ENCODE measurements around the gene GPR143.
"Not testable (repeated sequence)": the region's sequence is repeated elsewhere in the genome, so short reads cannot be mapped to it uniquely, and the experiment has no call there.

GPR143 gene

GRCh38 chrX:9765737-9766097 is at the start of gene GPR143:
Gene GPR143 (minus strand): TSS chrX:9765847. CDS start chrX:9765817, 30 bp downstream.
- DNase-seq (ENCODE audit: low read depth, low spot score) = no peak

GRCh38 chrX:9811086-9811485 is 45.4 kb upstream of the GPR143 start:
- not testable (repeated sequence) for DNase-seq (ENCODE audit: low read depth, low spot score)

- DNase-seq (ENCODE audit: low read depth, low spot score) = not testable (repeated sequence)
Measured at GRCh38 chrX:9809876-9810275, 44.2 kb upstream of the GPR143 start.

GRCh38 chrX:9807355-9808182 is 41.9 kb upstream of the GPR143 start:
- DNase-seq (ENCODE audit: low read depth, low spot score) = no peak

- DNase-seq (ENCODE audit: low read depth, low spot score) = no peak
Measured at GRCh38 chrX:9805956-9806355, 40.3 kb upstream of the GPR143 start.

GRCh38 chrX:9804444-9804843 is 38.8 kb upstream of the GPR143 start:
- no peak for DNase-seq (ENCODE audit: low read depth, low spot score)

GRCh38 chrX:9802737-9803136 is 37.1 kb upstream of the GPR143 start:
- DNase-seq (ENCODE audit: low read depth, low spot score) = no peak

- no peak for DNase-seq (ENCODE audit: low read depth, low spot score)
Measured at GRCh38 chrX:9797384-9798360, 32.0 kb upstream of the GPR143 start.

GRCh38 chrX:9794495-9794894 is 28.8 kb upstream of the GPR143 start:
- DNase-seq (ENCODE audit: low read depth, low spot score) = no peak

GRCh38 chrX:9790866-9791265 is 25.2 kb upstream of the GPR143 start:
- no peak for DNase-seq (ENCODE audit: low read depth, low spot score)

GRCh38 chrX:9789555-9789954 is 23.9 kb upstream of the GPR143 start:
- no peak for DNase-seq (ENCODE audit: low read depth, low spot score)

- DNase-seq (ENCODE audit: low read depth, low spot score) = no peak
Measured at GRCh38 chrX:9788911-9789310, 23.3 kb upstream of the GPR143 start.

GRCh38 chrX:9786798-9787635 is 21.4 kb upstream of the GPR143 start:
- no peak for DNase-seq (ENCODE audit: low read depth, low spot score)

GRCh38 chrX:9785944-9786797 is 20.5 kb upstream of the GPR143 start, which contains the start of gene SHROOM2:
Gene SHROOM2 (plus strand): TSS chrX:9786429. CDS start chrX:9786546, 117 bp downstream.
- DNase-seq (ENCODE audit: low read depth, low spot score) = no peak

- DNase-seq (ENCODE audit: low read depth, low spot score) = no peak
Measured at GRCh38 chrX:9785254-9785943, 19.8 kb upstream of the GPR143 start.

GRCh38 chrX:9784332-9784731 is 18.7 kb upstream of the GPR143 start:
- DNase-seq (ENCODE audit: low read depth, low spot score) = no peak

- DNase-seq (ENCODE audit: low read depth, low spot score) = no peak
Measured at GRCh38 chrX:9781941-9782340, 16.3 kb upstream of the GPR143 start.

- no peak for DNase-seq (ENCODE audit: low read depth, low spot score)
Measured at GRCh38 chrX:9775930-9776329, 10.3 kb upstream of the GPR143 start.

GRCh38 chrX:9772943-9773342 is 7.3 kb upstream of the GPR143 start:
- no peak for DNase-seq (ENCODE audit: low read depth, low spot score)

- no peak for DNase-seq (ENCODE audit: low read depth, low spot score)
Measured at GRCh38 chrX:9770319-9770718, 4.7 kb upstream of the GPR143 start.

All from activated CD4-positive, CD25-positive, alpha-beta regulatory T cell treated with anti-CD3 and anti-CD28 coated beads, Interleukin-2, amount 50 U/mL, for 16 hours (primary cell).